H9 (cell line): ENCODE measurements around the gene PHOSPHO1. TPM values are rescaled to one million over a fixed set of nuclear protein-coding genes. Genes with fewer than 3 reads are reported as not detected.

Source experiments
- DNase-seq: peaks from one replicate; pipeline ENCODE4 v3.0.0-alpha.2; 2017
- H2AFZ ChIP-seq: one replicate; pipeline ENCODE4 v1.6.1; 2013; ENCODE audit warnings: mild to moderate bottlenecking, low read length, control low read depth, moderate library complexity
- H2AK5ac ChIP-seq: 2 replicates; pipeline ENCODE4 v1.6.1; 2013; ENCODE audit warnings: low read length, control low read depth, mixed read lengths; ENCODE audit not compliant: insufficient read length
- H2BK120ac ChIP-seq: one replicate; pipeline ENCODE4 v1.6.1; 2013; ENCODE audit warnings: low read depth, mild to moderate bottlenecking, low read length, control low read depth, inconsistent platforms; ENCODE audit not compliant: poor library complexity, severe bottlenecking
- H2BK12ac ChIP-seq: 2 replicates; pipeline ENCODE4 v1.6.1; 2013; ENCODE audit warnings: low read length, control low read depth, mixed read lengths, low read depth; ENCODE audit not compliant: insufficient read length
- H2BK15ac ChIP-seq: 2 replicates; pipeline ENCODE4 v1.6.1; 2013; ENCODE audit warnings: low read depth, low read length, control low read depth
- H2BK20ac ChIP-seq: one replicate; pipeline ENCODE4 v1.6.1; 2013; ENCODE audit warnings: low read depth, mild to moderate bottlenecking, low read length, control low read depth, inconsistent platforms; ENCODE audit not compliant: poor library complexity, severe bottlenecking
- H2BK5ac ChIP-seq: 2 replicates; pipeline ENCODE4 v1.6.1; 2013; ENCODE audit warnings: low read length, control low read depth, mixed read lengths; ENCODE audit not compliant: insufficient read length
- H3K14ac ChIP-seq: 2 replicates; pipeline ENCODE4 v1.6.1; 2013; ENCODE audit warnings: low read length, control low read depth; ENCODE audit not compliant: insufficient read depth
- H3K18ac ChIP-seq: 2 replicates; pipeline ENCODE4 v1.6.1; 2013; ENCODE audit warnings: low read depth, mild to moderate bottlenecking, mixed read lengths, low read length, control low read depth; ENCODE audit not compliant: insufficient read length
- H3K23ac ChIP-seq: 2 replicates; pipeline ENCODE4 v1.6.1; 2013; ENCODE audit warnings: low read length, control low read depth, mixed read lengths, low read depth; ENCODE audit not compliant: insufficient read length
- H3K23me2 ChIP-seq: 2 replicates; pipeline ENCODE4 v1.6.1; 2013; ENCODE audit warnings: low read depth, mild to moderate bottlenecking, mixed read lengths, low read length, control low read depth; ENCODE audit not compliant: insufficient read length, poor library complexity, severe bottlenecking
- H3K27ac ChIP-seq: 2 replicates; pipeline ENCODE4 v1.5.1; 2013; ENCODE audit warnings: low read length, control low read depth, mixed read lengths, low read depth; ENCODE audit not compliant: insufficient read length
- H3K27me3 ChIP-seq: 2 replicates; pipeline ENCODE4 v1.6.1; 2013; ENCODE audit warnings: low read length, control low read depth, inconsistent platforms; ENCODE audit not compliant: insufficient read depth
- H3K4ac ChIP-seq: 2 replicates; pipeline ENCODE4 v1.6.1; 2013; ENCODE audit warnings: low read depth, mild to moderate bottlenecking, control low read depth, inconsistent platforms, low read length, moderate library complexity
- H3K4me1 ChIP-seq: 2 replicates; pipeline ENCODE4 v1.6.1; 2013; ENCODE audit warnings: low read length, control low read depth, inconsistent platforms; ENCODE audit not compliant: insufficient read depth
- H3K4me2 ChIP-seq: 2 replicates; pipeline ENCODE4 v1.6.1; 2013; ENCODE audit warnings: low read length, control low read depth, mixed read lengths; ENCODE audit not compliant: insufficient read length, insufficient read depth
- H3K56ac ChIP-seq: 2 replicates; pipeline ENCODE4 v1.6.1; 2013; ENCODE audit warnings: low read depth, mild to moderate bottlenecking, mixed read lengths, low read length, control low read depth; ENCODE audit not compliant: insufficient read length
- H3K79me1 ChIP-seq: 2 replicates; pipeline ENCODE4 v1.6.1; 2013; ENCODE audit warnings: low read depth, mild to moderate bottlenecking, moderate library complexity, low read length, control low read depth, inconsistent platforms; ENCODE audit not compliant: insufficient read depth, poor library complexity, severe bottlenecking
- H3K79me2 ChIP-seq: 2 replicates; pipeline ENCODE4 v1.6.1; 2013; ENCODE audit warnings: low read length, control low read depth, inconsistent platforms; ENCODE audit not compliant: insufficient read depth
- H3K9ac ChIP-seq: 2 replicates; pipeline ENCODE4 v1.6.1; 2013; ENCODE audit warnings: low read length, control low read depth, mixed read lengths; ENCODE audit not compliant: insufficient read length; ENCODE audit errors: extremely low read depth
- H3K9me3 ChIP-seq: one replicate; pipeline ENCODE4 v1.6.1; 2013; ENCODE audit warnings: low read depth, low read length, inconsistent platforms; ENCODE audit not compliant: control insufficient read depth
- H3T11ph ChIP-seq: one replicate; pipeline ENCODE4 v1.6.1; 2013; ENCODE audit warnings: mild to moderate bottlenecking, low read length, control low read depth, inconsistent platforms
- H4K20me1 ChIP-seq: one replicate; pipeline ENCODE4 v1.6.1; 2013; ENCODE audit not compliant: control insufficient read depth, insufficient read length, insufficient read depth
- H4K5ac ChIP-seq: 2 replicates; pipeline ENCODE4 v1.6.1; 2013; ENCODE audit warnings: low read depth, mild to moderate bottlenecking, mixed read lengths, low read length, control low read depth; ENCODE audit not compliant: insufficient read length
- H4K8ac ChIP-seq: replicated peaks from 2 replicates; pipeline ENCODE4 v1.6.1; 2013; ENCODE audit warnings: low read length, control low read depth, mixed read lengths, low read depth; ENCODE audit not compliant: insufficient read length
- H4K91ac ChIP-seq: 2 replicates; pipeline ENCODE4 v1.6.1; 2013; ENCODE audit warnings: low read depth, mild to moderate bottlenecking, moderate library complexity, mixed read lengths, low read length, control low read depth; ENCODE audit not compliant: insufficient read length
- H3K27ac Mint-ChIP-seq, 3 experiments: 2 replicates in 2 of 3; 3 replicates in 1 of 3; pipeline ENCODE4 v1.8.0; 2020 to 2021; ENCODE audit warnings: mixed read lengths in 3 of 3, mild to moderate bottlenecking in 1 of 3, moderate library complexity in 1 of 3
- H3K27me3 Mint-ChIP-seq: 2 replicates; pipeline ENCODE4 v1.8.0; 2021; ENCODE audit warnings: low read depth, mild to moderate bottlenecking, moderate library complexity, mixed read lengths
- H3K36me3 Mint-ChIP-seq, 3 experiments: 2 replicates in 2 of 3; 3 replicates in 1 of 3; pipeline ENCODE4 v1.8.0; 2020 to 2021; ENCODE audit warnings: low read depth in 3 of 3, mixed read lengths in 3 of 3; ENCODE audit not compliant: insufficient read depth in 1 of 3
- H3K4me1 Mint-ChIP-seq, 2 experiments: 2 replicates each; pipeline ENCODE4 v1.8.0; 2020; ENCODE audit warnings: mixed read lengths in 2 of 2
- H3K4me3 Mint-ChIP-seq, 2 experiments: 2 replicates in 1 of 2; 3 replicates in 1 of 2; pipeline ENCODE4 v1.8.0; 2020 to 2021; ENCODE audit warnings: mild to moderate bottlenecking in 2 of 2, mixed read lengths in 2 of 2, moderate library complexity in 1 of 2
- H3K9me3 Mint-ChIP-seq, 2 experiments: 2 replicates in 1 of 2; 3 replicates in 1 of 2; pipeline ENCODE4 v1.8.0; 2020; ENCODE audit warnings: mild to moderate bottlenecking in 2 of 2, mixed read lengths in 2 of 2, moderate library complexity in 1 of 2
- WGBS: extraction: QIAGEN DNeasy Blood & Tissue Kit; methylation state at CpG from one replicate; pipeline ENCODE4 v1.1.7; 2013; ENCODE audit warnings: missing lambda C conversion rate, low lambda C conversion rate, mixed read lengths; ENCODE audit not compliant: insufficient read length; ENCODE audit errors: extremely low coverage; 5-methylcytosine and 5-hydroxymethylcytosine counted together
- total RNA-seq: library from RNA; stranded (reverse); gene quantifications from 2 replicates; pipeline ENCODE4 v1.2.1, GENCODE V29; 2021
- TF ChIP-seq, protein P1 (sequence below): fragments of 200-600 bp; sonication (generic); conservative IDR thresholded peaks from 3 replicates; pipeline ENCODE4 v1.8.0; 2021; ENCODE audit warnings: antibody characterized with exemption, mild to moderate bottlenecking

The PHOSPHO1 gene
- total RNA-seq, 1 experiment from 2014 or later, result 0.63 TPM

DNA sequence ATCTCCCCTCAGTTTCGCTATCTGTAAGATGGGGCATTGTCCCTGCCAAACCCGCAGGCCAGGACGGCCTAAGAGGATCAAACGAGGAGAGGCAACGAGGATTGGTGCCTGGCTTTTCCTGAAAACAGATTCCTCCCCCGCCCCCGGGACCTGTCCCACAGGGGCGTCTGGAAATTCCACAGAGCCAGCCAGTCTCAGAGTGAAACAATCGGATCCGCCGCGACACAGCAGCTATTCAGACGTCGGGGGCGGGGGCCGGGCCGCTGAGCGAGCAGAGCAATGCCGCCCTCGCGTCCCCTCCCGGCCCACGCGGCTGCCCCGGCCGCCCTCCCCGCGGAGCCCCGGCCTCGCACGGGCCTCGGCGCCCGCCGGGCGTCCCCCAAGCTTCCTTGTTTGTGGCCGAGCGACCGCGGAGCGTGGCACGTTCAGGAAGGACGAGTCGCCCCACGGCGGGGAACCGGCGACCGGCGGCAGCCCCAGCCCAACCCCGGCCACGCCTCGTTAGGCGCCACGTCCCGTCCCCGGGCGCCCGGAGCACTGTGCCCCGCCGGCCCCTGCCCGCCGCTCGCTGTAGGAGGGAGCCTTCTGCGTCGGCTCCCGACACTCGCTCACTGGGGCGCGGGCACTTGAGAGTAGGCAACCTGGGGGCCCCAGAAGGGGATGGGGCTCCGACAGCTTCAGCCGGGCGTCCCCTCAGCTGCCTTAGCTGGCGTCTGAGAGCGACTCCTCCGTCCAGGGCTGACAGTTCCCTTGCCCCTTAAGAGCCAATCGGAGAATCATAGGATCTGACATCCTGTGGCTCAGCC is 29.6 kb upstream of the PHOSPHO1 start:
- Histone ChIP-seq H3K9me3 (no peaks in the 10 kb centered on the region), H2BK15ac (no peak overlapping the region), H3K23me2 (no peaks in the 10 kb centered on the region), H3K27me3 (no peaks in the 10 kb centered on the region; the same call in 1 of the 2 replicates), H3K56ac (no peak overlapping the region), H3K79me2 (no peaks in the 10 kb centered on the region), H2BK12ac (no peak overlapping the region), H2BK5ac (no peak overlapping the region), H4K91ac (no peak overlapping the region), H3K79me1 (no peaks in the 10 kb centered on the region), H3T11ph (no peak overlapping the region), H3K4me2 (peak overlapping the region; percentile 41), H4K8ac (no peak overlapping the region), H2BK20ac (no peak overlapping the region), H3K14ac (no peak overlapping the region), H3K23ac (no peak overlapping the region), H3K4ac (no peak overlapping the region), H2AFZ (no peak overlapping the region), H2BK120ac (no peak overlapping the region), H3K18ac (no peak overlapping the region), H3K27ac (no peak overlapping the region), H4K5ac (no peak overlapping the region), H3K4me1 (no peaks in the 10 kb centered on the region), H4K20me1 (no peaks in the 10 kb centered on the region), H2AK5ac (no peak overlapping the region), H3K9ac (no peak overlapping the region)
- WGBS, result no CpG with 5 or more reads among the region's 77 CpGs
- peak overlapping the region; percentile 74 to 86 for H3K4me3 Mint-ChIP-seq
- H3K27ac Mint-ChIP-seq, result no peak overlapping the region
- H3K9me3 Mint-ChIP-seq, result no peaks in the 10 kb centered on the region
- H3K4me1 Mint-ChIP-seq, result peaks cover 7 to 8% of the 10 kb centered on the region in 2 experiments
- no peaks in the 10 kb centered on the region for H3K36me3 Mint-ChIP-seq
- peak; percentile 74 for DNase-seq
- TF ChIP-seq, protein P1, sequence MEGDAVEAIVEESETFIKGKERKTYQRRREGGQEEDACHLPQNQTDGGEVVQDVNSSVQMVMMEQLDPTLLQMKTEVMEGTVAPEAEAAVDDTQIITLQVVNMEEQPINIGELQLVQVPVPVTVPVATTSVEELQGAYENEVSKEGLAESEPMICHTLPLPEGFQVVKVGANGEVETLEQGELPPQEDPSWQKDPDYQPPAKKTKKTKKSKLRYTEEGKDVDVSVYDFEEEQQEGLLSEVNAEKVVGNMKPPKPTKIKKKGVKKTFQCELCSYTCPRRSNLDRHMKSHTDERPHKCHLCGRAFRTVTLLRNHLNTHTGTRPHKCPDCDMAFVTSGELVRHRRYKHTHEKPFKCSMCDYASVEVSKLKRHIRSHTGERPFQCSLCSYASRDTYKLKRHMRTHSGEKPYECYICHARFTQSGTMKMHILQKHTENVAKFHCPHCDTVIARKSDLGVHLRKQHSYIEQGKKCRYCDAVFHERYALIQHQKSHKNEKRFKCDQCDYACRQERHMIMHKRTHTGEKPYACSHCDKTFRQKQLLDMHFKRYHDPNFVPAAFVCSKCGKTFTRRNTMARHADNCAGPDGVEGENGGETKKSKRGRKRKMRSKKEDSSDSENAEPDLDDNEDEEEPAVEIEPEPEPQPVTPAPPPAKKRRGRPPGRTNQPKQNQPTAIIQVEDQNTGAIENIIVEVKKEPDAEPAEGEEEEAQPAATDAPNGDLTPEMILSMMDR, result no peak
- H3K27me3 Mint-ChIP-seq, result peaks cover 30% of the 10 kb centered on the region
